HG02623 (cell line): Measurements from ENCODE around the gene GRID2IP.

ENCODE experiments used
- ATAC-seq: cut with Tn5 transposase; IDR thresholded peaks from one replicate; pipeline ENCODE4 v1.9.1; 2021; ENCODE audit warnings: moderate library complexity; ENCODE audit not compliant: unreplicated experiment

Gene GRID2IP

DNA sequence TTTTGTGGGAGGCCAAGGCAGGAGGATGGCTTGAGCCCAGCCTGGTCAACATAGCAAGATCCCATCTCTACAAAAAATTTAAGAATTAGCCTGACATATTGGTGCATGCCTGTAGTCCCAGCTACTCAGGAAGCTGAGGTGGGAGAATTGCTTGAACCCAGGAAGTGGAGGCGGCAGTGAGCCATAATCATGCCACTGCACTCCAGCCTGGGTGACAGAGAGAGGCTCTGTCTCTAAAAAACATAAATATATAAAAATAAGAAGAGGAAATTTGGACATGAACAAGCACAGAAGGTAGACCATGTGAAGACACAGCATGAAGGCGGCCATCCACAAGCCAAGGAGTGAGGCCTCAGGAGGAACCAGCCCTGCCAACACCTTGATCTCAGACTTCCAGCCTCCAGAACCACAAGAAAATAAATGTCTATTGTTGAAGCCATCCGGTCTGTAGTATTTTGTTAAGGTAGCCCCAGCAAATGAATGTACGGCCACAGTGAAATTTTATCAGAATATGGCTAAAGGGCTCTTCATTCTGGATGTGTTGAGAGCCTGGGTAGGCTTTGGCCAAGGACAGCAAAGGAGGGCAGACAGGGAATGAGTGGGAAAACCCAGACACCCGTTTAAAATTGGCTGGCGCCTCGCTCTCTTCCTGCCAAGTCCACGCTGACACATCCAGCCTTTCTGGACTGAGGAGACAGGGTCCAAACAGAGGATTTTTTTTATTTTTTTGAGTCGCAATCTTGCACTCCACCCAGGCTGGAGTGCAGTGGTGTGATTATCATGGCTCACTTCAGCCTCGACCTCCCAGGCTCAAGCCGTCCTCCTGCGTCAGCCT lies 12.9 kb upstream of the GRID2IP start:
- ATAC-seq = no peak

DNA sequence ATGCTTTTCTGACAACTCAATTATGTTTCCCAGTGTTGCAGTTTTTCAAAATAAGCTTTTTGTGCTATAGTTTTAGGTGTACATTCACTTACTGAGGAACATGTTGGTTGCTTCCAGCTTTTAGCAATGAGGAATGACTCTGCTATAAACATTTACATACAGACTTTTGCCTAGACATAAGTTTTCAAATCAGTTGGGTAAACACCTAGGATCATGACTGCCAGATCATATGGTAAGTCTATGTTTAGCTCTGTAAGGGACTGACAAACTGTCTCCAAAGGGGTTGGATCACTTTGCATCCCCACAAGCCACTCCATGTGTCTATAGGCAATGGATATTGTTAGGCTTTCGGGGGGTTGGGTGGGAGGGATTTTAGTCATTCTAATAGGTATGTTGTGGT lies 10.8 kb upstream of the GRID2IP start:
- no peak for ATAC-seq

DNA sequence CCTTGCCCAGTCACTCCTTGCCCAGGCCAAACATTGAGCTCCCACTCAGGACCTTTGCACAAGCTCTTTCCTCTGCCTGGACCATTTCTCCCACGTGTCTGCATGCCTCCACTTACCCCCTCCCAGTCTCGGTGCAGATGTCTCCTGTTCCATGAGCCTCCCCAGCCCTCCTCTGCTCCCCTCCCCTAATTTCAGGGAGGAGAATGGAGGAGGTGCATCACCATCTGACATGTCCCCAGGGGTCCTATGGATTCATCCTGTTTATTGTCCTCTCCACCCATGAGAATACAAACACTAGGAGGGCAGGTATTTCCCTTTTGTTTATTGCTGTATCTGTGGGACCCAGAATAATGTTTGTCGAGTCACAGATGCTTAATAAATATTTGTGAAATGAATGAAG lies 8.6 kb upstream of the GRID2IP start:
- ATAC-seq = no peak

DNA sequence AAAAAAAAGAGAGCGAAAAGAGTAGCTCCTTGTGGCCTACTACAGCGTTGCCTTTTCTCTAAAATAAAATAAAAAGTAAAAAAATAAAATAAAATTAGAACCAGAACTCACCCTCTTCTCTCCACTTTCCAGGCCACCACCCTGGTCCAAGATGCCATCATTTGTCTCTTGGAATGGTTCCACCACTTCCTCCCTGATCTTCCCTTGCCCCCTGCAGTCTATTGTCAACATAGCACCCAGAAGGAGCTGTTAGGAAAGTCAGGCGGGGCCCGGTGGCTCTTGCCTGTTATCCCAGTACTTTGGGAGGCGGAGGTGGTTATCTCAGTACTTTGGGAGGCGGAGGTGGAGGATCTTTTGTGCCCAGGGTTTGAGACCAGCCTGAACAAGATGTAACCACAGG lies 7.6 kb upstream of the GRID2IP start:
- ATAC-seq = no peak

DNA sequence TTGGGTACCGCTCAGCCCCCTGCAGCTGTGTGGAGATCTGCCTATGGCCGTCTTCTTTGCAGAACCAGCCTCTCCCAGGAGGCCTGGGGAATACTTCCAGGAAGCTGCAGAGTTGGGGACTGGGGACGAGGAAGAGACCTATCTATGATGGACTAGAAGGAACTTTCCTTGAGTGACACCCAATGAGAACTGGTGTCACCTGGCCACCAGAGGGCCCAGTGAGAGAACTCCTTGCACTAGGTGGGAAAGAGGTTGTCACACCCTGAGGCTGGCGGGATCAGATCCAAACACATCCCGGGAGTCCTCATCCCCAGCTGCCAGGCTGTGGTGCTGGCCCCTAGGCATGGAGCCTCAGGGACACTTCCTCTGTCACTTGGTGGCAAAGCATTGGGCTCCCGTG lies 4.9 kb upstream of the GRID2IP start:
- no peak for ATAC-seq

DNA sequence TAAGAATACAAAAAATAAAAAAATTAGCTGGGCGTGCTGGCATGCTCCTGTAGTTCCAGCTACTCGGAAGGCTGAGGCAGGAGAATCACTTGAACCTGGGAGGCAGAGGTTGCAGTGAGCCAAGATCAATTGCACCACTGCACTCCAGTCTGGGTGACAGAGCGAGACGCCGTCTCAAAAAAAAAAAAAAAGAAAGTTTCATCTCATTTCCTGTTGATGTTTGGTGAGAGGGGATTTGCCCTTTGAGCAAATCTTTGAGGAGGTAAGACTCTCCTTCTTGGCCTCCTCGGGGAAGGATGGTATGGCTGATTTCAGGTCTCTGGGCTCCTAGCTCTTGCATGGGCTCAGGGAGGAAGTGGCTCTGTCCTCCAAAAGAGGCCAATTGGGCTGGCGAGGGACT lies 3.6 kb upstream of the GRID2IP start:
- ATAC-seq = no peak

DNA sequence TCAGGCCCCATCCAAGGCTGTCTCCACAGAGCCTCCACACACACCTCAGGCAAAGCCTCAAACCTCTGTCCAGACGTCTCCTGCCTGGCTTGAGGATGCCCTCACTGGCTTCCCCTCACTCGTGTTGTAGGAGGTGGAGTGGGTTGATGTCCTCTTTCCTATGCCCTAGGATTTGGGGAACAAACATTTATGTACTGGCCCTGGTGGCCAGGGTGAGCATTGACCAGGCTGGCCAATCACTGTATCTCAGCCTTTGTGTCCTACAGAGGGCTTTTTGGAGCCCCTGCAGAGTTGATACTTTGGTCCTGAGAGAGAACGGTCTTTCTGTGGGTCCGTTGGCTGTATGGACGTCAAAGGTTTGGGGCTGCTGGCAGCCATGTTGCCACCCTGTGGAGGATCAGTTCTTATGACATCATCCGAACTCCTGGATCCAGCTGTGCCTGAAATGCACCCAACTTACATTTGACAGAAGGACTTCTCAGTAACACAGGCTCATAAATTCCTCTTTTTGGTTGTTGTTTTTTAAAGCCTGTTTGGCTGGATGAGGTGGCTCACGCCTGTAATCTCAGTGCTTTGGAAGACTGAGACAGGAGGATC lies 2.3 kb upstream of the GRID2IP start:
- no peak for ATAC-seq

DNA sequence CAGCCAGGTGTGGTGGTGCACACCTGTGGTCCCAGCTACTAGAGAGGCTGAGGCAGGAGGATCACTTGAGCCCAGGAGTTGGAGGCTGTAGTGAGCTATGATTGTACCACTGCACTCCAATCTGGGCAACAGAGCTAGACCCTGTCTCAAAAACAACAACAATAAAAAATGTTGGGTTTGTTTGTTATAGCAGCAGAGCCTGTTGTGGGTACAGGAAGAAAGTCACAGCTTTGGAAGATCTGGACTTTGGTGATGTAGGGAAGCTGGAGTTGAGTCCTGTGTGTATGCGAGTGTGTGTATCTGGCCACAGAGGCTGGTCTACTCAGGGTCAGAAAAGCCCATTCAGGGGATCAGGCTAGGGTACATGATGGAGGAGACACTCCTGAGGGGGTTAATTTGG lies 3.9 kb downstream of the GRID2IP start:
- ATAC-seq = no peak

DNA sequence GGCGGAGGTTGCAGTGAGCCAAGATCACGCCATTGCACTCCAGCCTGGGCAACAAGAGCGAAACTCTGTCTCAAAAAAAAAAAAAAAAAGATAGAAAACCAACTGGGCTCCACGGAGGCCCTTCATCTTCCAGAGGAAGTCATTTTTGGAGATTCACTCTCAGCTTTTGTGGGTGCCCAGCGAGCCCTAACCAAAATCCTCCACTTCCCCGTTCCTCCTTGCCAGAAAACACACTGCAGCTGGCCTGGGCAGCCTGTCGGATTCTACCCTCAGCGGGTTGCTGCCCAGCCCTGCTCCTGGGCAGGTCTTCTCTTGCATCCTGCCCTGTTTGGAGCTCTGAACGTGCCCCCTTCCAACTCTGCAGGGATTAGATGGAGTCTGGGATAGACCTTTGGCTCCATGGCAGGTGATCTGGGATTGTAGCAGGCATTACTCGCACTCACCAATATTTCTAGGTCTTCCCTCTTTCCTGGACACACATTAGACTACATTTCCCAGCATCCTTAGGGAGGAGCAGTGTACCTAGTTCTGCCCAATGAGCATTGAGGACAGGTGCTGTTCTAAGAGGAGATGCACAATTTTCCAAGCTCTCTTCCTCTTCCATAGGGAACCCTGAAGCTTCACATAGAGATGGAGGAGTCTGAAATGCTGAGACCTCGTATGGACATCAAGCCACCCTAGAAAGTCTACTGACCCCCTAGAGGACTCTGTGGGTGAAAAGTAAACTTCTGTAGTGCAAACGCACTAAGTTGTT lies 4.6 kb downstream of the GRID2IP start:
- no peak for ATAC-seq

DNA sequence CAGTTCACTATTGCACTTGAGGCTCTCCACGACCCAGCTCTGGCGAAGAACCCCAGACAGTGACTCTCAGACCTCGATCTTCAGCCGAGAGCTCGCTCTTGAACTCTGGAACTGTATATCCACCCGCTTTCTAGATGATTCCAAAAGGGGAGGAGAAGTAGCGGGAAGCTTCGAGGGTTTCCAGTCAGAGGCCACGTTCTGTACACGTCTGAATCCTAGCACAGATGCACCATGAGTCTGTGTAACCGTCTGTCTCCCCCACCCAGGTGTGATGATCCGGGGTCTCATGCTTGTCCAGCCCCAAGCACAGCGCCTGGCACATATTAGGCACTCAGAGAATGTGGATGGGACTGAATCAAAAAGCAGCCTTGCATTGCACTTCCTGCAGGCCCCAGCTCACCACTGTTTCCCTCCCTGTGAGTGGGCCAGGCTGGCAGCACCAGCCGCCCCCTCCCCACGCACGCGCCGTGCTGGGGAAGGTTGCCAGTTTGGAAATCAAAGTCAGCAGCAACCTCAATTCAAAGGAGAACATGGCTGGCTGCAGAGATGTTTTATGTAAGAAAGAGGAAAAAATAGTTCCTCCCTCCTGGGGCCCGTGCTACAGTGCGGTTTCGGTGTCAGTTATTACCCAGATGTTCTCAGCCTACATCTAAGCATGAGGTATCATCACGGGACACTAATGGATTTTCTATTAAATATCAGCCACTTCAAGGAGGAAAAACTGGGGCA lies 5.7 kb downstream of the GRID2IP start:
- ATAC-seq = no peak

DNA sequence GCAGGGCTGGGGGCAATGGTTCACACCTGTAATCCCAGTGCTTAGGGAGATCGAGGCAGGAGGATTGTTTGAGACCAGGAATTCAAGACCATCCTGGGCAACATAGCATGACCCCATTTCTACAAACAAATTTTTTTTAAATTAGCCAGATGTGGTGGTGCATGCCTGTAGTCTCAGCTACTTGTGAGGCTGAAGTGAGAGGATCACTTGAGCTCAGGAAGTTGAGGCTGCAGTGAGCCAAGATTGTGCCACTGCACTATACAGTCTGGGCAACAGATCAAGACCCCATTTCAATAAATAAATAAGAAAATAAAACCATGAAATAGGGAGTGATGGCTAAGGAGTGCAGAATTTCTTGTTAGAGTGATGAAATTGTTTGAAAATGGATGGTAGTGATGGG lies 8.9 kb downstream of the GRID2IP start:
- ATAC-seq = no peak

DNA sequence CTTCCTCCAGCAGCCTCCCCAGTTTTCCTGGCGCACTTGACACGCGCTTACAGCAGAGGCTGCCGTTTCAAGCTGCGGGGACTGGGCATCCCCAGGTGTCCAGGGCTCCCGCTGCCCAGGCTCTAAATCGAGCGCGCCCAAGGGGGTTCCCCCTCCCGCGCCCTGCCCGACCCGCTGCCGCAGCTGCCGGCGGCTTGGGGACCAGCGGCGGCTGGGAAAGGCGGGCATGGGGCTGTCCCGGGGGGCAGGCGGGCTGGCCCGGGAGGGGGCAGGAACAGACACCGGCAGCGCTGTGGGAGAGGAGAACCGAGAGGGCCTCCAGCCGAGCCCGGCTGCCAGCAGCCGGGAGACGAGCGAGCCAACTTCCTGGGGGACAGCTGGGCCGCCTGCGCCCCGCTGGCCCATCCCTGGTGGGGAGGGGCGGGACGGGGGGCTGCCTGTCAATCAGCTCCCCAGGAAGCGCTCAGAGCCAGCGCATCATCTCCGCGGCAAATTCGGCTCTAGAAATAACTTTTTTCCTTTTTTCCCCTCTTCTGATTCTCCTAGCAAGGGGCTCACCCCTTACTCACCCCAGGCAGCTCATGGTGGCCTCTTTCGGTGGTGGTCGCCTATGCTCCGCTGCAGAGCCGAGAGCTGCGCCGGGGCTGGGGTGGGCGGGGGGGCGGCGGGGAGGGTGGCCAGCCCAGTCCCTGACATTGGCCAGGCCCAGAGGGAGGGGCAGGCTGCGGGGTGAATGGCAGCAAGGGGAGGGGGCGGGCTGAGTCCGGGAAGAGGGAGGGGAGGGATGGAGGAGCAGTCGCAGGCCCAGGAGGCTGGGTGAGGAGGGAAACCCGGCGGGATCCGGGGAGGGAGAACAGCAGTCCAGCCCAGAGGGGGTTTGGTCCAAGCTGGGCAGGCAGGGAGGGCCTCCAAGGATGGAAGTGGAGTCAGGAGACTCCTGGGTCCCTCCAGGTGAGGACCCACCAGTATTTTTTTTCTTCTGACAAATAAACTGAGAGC lies 14.7 kb downstream of the GRID2IP start:
- ATAC-seq = no peak

DNA sequence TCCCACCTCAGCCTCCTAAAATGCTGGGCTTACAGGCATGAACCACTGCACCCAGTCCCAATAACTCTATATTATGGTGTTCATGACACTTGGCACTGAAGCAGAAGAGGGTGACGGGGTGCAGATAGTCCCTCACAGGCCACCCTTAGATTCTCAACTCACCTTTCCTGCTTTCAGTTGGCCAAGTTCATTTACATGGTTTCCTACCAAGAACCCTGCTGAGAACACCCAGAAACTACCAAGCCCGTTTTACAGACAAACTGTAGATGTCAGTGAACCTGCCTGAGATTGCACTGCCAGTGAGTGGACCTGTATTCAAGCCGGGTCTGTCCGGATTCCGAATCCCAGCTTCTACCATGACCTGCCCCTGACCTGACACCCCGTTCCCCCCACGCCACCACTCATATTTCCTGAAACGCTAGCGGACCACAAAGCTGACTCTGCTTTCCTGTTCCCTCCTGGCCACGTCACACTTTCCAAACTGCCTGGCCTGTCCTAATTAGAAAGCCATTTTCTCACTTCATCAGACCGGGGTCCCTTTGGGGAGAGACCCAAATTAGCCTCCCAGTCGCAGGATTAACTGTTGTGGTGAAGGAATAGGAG lies 17.3 kb downstream of the GRID2IP start:
- ATAC-seq = no peak

DNA sequence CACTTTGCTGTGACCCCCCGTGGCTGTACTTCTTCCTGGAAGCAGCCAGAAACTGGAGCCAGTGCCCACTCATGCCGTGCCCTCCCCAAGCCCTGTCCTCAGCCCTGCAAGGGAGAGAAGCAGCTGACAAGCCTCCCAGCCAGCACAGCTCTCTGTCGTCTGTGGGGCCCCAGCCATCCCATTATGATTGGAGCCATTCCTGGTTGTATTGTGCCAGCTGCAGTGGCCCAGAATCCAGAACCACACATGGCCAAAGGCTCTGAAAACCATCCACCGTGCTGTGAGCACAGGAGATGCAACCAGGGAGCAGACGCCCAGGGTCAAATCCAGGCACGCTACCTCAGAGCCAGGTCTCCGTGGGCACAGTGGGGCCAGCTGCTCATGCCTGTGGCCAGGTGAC lies 18.7 kb downstream of the GRID2IP start:
- no peak for ATAC-seq

DNA sequence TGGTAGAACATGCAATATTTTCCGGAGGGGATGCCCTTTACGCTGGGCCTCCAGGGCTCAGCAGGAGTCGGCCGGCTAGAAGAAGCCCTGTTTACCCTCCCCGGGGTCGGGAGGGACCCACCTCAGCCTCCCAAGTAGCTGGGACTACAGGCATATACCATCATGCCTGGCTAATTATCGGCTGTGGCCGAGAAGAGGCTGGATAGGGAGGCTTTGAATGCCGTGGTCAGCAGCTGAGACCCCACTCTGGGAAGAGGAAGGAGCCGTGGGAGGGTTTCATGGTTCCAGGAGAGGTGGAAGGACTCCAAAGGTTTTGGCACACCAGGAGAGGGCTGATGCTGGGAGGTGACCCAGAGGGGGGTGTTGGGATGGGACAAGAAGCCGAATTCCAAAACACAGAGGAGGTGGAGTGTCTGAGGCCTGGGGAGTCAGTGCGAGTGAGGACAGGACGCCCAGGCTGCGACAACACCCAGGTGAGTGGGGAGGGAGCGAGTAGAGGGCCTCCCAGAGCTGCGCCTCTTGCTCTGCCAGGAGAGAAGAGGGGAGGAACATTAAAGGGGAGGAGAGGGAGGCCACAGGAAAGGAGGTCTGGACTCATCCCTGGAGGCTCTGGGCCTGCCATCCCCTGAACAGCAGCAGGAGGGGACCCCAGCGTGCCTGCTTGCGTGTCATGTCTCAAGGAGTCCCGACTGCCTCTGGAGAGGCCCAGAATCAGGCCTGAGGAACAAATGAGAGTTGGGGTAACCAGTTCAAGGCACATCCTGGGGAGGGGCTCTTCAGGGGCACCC lies 19.6 kb downstream of the GRID2IP start:
- no peak for ATAC-seq

DNA sequence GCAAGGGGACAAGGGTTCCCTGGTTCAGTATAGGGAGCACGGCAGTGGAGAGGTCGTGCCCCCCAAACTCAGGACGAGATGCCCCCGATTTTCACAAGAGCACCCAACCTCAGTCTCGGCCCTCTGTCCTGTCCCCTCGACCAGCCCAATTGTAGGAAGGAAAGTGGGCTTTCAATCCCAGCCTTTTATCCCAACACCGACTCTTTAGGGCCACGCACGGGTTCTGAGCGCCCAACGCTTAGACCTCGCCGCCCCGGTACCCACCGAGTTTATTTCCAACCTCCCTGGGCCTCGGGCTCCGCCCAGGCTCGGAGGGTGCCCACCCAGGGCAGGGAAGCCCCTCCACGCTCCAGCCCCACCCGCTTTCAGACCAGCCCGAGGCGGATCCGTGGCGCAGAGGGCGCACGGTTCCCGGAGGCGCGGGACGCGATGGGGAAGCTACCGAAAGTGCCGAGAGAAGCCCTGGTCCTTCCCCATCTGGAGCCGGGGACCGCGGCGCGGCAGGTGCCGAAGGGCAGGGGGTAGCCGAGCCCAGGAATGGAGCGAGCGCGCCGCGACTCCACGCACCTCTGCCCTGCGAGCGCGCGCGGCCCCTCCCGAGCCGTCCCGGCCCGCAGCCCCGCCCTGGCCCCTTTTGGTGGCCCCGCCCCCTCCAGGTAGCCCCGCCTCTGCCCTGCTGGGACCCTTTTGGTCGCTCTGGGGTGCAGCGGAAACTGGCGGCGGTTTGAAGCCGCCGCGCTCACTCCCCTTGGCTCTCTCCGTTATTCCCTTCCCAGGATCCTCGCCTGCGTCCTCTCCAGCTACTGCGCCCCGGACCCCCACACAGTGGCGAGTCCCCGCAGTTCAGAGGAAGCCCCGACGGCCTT lies 20.4 kb downstream of the GRID2IP start:
- ATAC-seq = no peak

DNA sequence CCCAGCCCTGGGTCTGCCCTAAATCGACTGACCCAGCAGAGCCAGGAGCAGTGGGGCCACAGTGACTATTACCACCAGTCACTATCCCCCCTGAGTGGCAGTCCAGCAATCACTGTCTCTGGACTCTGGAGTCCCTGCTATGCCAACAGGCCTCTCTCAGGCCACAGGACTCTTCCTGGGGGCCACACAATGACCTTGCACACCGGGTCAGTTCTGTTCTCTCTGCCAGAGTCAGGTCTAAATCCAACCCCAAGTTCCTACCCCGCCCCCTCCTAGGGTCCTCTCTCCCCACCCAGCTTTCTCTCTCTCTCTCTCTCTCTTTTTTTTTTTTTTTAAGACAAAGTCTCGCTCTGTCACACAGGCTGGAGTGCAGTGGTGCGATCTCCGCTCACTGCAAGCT lies 21.6 kb downstream of the GRID2IP start:
- no peak for ATAC-seq
